Renal cortical epithelial cell (primary cell): Measurements from ENCODE around the gene AIG1. TPM values are rescaled to one million over a fixed set of nuclear protein-coding genes. Genes with fewer than 3 reads are reported as not detected.
"Not testable (repeated sequence)": the region's sequence is repeated elsewhere in the genome, so short reads cannot be mapped to it uniquely, and the experiment has no call there.

Experiments
- DNase-seq: peaks from one replicate; pipeline ENCODE4 v3.0.0-alpha.2; 2011; ENCODE audit warnings: low read depth
- total RNA-seq: library from RNA; depleted of rRNA; stranded (reverse); fragments of >200 nt; gene quantifications from 2 replicates; pipeline ENCODE4 v1.2.3, GENCODE V29; 2014

Gene AIG1
- total RNA-seq, 1 donor from 2014 or later = 67.4 TPM

DNA sequence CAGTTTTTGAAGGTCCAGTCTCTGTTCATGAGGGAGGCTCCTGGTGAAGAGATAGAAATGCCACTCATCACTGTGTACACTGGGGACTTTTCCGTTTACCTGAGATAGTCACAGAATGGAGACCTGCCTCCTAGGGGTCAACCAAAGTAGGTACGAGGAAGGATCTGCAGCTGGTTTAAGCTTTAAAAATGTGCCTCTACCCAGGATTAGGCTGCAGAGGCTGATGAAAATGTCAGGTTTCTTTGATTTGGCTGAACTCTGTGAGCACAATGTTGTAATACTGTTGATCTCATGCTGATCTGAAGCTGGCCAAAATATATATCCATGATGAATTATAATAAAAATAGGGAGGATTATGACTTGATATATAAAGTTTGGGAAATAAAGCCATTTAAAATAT lies 207.1 kb downstream of the AIG1 start:
- no peak for DNase-seq

DNA sequence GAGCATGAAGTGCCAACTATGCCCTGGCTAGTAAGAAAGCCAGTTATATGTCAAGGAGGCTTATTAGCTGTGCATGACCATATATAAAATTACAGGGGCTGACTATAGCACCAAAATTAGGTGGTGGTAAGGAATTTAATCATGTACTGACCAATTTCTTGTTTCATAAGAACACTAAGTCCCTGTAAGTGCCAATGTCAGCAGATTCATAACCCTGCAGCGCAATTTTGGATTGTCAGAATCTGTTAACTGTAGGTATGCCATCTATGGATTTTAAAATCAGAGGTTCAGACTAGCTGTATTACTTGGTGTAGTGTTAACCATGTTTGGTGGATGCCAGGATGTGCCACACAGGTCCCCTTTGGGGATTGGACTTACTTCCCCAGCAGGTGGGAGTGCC lies 207.8 kb downstream of the AIG1 start:
- DNase-seq = no peak

DNA sequence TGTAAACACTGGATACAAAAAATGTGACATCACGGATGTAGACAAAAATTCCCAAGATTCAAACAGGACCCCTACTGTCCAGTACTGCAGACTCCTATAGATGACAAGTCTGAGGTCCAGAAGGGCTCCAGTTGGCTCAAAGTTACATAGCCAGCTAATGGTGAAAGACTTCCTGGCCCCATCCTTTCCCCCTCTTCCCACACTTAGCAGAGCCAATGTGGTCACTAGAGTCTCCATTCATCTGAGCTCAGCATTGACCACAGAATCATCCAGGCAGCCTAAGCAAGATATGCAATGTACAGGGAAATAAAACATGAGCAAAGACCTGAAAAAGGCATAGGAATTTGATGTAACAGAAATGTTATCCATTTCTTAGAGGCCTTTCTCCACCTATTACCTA lies 209.3 kb downstream of the AIG1 start:
- peak; percentile 32 for DNase-seq

DNA sequence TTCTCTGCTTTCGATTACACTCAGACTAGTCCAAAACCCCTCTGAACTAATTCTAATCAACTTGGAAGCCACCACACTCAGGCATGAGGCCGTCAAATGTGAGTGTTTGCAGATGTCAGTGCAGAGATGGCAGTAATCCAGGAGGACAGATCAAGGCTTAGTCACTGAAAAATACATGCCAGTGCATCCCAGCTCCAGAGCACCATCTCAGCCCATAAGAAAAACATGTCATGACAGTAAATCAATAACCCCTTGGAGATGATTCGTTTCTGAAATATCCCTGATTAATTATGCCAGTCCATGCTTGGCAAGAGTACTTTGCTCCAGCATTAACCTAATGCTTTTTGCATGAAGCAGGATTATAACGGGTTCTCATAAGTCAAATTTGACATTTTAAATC lies 210.3 kb downstream of the AIG1 start:
- peak; percentile 79 for DNase-seq

DNA sequence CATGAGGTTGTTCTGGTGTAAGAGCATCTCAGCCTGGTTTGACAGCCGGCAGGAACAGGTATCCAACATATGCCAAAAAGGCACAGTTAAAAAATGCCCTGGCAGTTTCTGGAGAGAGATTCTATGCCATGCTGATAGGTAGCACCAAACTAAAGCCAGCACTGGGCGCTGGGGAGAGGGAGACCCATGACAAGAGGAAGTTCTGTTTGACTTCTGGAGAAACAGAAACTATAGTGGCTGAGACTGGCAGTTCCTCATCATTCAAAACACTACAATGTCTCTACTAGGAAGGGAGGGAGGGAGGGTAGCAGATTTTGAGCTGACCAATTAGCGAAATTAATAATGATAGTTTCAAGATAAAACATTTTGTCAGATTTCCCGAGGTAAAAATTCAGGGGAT lies 215.7 kb downstream of the AIG1 start:
- DNase-seq = no peak

DNA sequence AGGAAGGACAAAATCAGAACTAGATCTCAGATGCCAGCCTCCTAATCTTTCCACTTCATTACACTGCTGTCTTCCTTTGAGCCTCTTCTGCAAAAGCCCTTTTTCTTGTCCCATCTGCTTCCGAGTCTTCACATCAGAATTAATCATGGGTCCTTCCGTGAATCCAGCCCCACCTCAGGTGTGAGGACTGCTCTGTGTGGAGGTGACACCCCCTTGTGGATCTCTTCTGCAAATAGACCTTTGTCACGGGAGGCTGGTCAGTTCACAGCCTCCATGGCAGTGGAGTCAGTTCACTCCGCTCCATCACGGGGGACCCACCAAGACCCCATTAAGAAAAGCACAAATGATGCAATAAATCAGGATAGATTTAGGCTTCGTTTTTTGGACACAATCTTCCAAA lies 218.7 kb downstream of the AIG1 start:
- no peak for DNase-seq

GRCh38 chr6:143283887-143284645 lies 223.4 kb downstream of the AIG1 start:
- no peak for DNase-seq

DNA sequence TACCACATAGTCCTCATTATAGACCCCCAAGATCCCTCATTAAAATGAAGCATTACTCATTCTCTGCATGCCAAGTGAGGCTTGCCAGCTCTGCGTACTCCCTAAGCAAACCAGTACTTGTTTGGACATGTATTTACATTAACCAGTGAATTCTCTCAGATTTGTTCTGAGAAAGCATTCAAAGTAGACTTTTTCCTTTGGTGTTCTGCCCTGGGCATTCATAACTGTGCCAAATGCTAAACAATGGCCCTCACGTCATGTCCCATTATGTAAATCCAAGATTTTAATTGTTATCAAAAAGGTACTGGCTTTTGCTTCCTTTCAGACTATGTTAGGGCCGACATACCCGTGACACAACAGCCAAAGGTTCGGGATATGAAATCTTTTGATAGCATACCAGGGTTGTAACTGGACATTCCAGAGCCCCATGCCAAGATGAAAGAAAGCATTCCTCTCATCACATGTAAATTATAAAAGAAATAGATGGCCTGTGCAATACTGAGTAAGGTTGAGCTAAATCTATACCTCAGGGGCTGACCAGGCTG lies 225.6 kb downstream of the AIG1 start:
- no peak for DNase-seq

- no peak for DNase-seq
Measured at GRCh38 chr6:143288923-143289322, 228.2 kb downstream of the AIG1 start.

GRCh38 chr6:143290206-143290605 lies 229.5 kb downstream of the AIG1 start:
- DNase-seq = no peak

DNA sequence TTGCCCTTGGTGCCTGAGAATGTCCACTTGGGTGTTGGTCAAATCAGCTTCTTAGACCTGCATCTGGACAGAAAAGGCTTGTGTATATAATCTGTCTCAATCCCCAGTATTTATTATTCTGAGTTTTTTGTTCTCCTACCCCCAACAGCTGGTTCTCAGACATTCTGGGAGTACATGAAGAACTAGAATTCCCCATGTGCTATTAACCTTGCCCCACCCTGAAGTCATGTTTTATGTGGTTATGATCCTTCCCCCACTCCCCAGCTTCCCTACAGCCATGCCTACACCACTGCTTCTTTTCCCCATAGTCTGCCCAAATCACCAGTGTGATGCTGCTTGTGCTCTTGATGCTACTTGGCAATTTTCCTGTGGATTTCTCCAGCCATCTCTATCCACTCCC lies 232.8 kb downstream of the AIG1 start:
- no peak for DNase-seq

DNA sequence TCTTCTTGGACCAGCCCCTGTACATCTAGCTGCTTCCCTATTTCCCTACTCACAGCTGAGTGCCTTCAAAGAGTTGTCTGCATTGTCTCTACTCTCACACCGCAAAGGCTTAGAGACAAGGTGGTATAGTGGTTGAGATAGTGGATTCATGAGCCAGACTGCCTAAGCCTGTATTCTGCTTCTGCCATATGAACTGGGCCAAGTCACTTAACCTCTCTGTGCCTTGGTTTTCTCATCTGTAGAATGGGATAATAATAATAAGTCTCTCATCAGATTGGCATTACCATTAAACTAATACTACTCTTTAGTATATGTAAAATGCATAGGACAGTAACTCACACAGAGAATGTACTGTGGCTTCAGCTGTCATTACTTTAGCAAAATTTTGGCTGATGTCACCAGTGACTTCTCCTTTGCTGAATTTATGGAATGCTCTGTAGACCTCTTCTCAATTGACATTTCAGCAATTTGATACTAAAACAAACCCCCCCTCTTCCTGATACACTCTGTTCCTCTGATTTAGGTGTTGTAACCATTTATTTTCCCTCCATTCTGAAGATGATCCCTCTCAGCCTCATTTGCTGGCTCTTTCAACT lies 233.7 kb downstream of the AIG1 start:
- DNase-seq = no peak

- DNase-seq = no peak
Measured at GRCh38 chr6:143295932-143296331, 235.2 kb downstream of the AIG1 start.

DNA sequence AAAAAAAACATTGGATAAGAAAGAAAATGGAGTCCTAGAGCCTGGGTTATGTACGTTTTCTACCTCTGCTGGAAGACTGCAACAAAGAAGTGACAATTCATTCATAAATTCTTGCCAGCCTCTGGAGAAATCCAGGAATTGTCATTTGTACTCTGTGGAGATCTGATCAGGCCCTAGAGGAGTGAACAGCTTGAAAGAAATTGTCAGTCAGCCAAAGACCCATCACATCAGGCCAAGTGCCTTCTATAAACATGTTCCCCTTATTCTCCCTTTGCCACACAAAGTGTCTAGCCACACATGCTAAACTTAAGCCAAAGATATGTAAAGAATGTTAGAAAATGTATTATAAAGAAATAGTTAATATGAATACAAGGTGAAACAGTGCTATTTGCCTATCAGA lies 237.4 kb downstream of the AIG1 start:
- no peak for DNase-seq

DNA sequence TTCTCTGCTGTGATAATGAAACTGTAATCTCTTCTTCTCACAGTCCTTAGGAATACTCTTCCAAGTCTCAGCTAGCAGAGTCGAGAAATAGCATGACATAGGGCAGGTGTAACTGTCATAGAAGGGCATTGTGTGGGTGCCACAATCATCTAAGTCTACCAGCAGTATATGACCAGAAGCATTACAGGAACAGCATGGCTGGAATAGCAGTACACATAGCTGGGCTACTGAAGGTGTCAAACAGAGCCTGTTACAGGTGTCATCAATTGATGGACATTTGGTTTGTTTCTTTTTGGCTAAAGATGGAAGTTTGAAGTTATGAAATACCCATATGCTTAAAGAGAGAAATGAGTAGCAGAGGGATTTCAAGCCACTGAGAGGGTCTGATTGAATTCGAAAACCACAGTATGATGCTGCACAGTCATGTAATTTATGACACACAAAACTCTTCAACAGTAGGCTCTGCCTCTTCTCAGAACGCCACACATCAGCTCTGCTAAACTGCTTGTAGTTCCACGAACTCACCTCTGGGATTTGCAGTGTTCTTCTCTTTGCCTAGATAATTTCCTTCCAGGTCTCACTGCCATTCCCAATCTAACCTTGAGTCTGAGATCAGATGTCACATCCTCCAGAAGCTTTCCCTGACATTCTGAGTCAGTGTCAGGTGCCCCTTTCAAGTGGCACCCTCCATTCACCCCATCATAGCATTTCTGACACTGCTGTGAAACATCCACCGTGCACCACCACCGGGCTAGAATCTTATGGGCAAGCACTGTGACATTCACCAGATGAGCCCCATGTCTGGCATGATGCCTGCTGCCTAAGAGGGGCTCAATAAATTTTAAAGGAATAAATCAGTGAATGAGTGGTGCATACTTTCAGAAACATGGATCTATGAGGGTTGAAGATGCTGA lies 238.8 kb downstream of the AIG1 start:
- DNase-seq = no peak

DNA sequence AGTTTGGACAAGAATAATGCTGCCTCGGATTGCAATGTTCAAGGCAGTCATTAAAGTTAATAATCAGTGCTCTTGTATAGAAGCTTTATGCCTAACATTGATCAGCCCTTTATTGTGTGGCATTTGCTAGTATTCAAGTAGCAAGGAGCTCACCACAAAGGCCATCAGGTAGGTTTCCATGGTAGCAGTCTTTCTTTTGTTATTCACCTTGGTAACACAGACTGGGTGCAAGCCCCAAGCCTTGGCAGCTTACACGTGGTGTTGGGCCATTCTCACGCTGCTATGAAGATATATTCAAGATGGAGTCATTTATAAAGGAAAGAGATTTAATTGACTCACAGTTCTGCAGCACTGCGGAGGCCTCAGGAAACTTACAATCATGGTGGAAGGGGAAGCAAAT lies 240.5 kb downstream of the AIG1 start:
- no peak for DNase-seq

GRCh38 chr6:143307760-143308159 lies 247.1 kb downstream of the AIG1 start:
- DNase-seq = not testable (repeated sequence)

- DNase-seq = no peak
Measured at GRCh38 chr6:143313163-143313562, 252.5 kb downstream of the AIG1 start.

GRCh38 chr6:143321491-143322086 lies 260.9 kb downstream of the AIG1 start:
- DNase-seq = no peak

DNA sequence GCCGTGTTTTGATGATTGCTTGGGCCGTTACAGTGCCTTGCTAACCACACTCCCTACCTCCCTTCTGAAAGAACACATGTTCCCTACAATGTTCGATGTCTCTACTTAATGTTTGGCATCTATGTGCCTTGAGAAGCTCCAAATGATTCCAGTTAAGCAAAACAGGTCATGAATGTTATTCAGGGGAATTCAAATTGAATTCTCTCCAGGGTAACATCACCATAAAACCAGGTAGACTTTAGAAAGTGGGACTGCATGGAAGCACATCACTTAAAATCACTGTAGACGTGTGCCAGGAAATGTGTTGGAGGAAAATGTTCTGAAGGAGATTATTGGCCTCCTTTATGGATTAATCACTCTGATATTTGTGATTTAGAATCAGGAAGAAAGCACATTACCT lies 261.7 kb downstream of the AIG1 start:
- DNase-seq = no peak

DNA sequence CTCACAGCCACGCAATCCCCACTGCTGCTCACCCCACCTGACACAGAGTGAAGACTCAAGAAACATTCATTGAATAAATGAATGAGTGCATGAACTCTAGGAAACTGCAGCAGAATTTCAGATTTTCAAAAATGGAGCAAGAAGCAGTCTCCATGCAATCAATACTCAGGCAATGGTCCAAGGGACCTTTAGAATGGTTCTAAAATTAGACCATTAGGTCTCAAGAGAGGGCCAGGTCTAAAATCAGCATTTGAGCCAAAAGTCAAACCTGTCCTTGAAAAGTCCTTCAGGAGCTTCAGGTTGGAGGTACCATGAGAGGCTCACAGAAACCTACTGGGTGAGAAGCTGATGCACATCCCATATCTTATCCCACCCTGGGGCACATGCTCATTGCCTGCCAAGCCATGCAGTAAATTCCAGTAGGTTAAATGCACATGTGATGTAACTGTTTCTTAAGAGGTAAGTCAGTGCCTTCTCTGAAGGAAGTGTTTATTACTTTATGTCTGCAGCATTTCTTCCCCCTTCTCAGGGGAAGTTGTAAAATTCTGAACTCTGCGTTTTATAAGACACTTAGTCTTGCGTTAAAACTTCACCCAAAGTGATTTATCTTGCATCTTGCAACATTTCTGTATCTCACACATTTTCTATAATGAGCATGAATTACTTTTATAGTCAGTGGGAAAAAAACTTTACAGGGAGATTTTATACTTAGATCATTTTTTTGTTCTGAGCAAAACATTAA lies 263.2 kb downstream of the AIG1 start:
- peak; percentile 45 for DNase-seq
